H9 (cell line): Measurements from ENCODE around the gene CADM4. TPM values are rescaled to one million over a fixed set of nuclear protein-coding genes. Genes with fewer than 3 reads are reported as not detected.

Source experiments
- DNase-seq: peaks from one replicate; pipeline ENCODE4 v3.0.0-alpha.2; 2017
- H2AFZ ChIP-seq: one replicate; pipeline ENCODE4 v1.6.1; 2013; ENCODE audit warnings: mild to moderate bottlenecking, low read length, control low read depth, moderate library complexity
- H2AK5ac ChIP-seq: 2 replicates; pipeline ENCODE4 v1.6.1; 2013; ENCODE audit warnings: low read length, control low read depth, mixed read lengths; ENCODE audit not compliant: insufficient read length
- H2BK120ac ChIP-seq: one replicate; pipeline ENCODE4 v1.6.1; 2013; ENCODE audit warnings: low read depth, mild to moderate bottlenecking, low read length, control low read depth, inconsistent platforms; ENCODE audit not compliant: poor library complexity, severe bottlenecking
- H2BK12ac ChIP-seq: 2 replicates; pipeline ENCODE4 v1.6.1; 2013; ENCODE audit warnings: low read length, control low read depth, mixed read lengths, low read depth; ENCODE audit not compliant: insufficient read length
- H2BK15ac ChIP-seq: 2 replicates; pipeline ENCODE4 v1.6.1; 2013; ENCODE audit warnings: low read depth, low read length, control low read depth
- H2BK20ac ChIP-seq: one replicate; pipeline ENCODE4 v1.6.1; 2013; ENCODE audit warnings: low read depth, mild to moderate bottlenecking, low read length, control low read depth, inconsistent platforms; ENCODE audit not compliant: poor library complexity, severe bottlenecking
- H2BK5ac ChIP-seq: 2 replicates; pipeline ENCODE4 v1.6.1; 2013; ENCODE audit warnings: low read length, control low read depth, mixed read lengths; ENCODE audit not compliant: insufficient read length
- H3K14ac ChIP-seq: 2 replicates; pipeline ENCODE4 v1.6.1; 2013; ENCODE audit warnings: low read length, control low read depth; ENCODE audit not compliant: insufficient read depth
- H3K18ac ChIP-seq: 2 replicates; pipeline ENCODE4 v1.6.1; 2013; ENCODE audit warnings: low read depth, mild to moderate bottlenecking, mixed read lengths, low read length, control low read depth; ENCODE audit not compliant: insufficient read length
- H3K23ac ChIP-seq: 2 replicates; pipeline ENCODE4 v1.6.1; 2013; ENCODE audit warnings: low read length, control low read depth, mixed read lengths, low read depth; ENCODE audit not compliant: insufficient read length
- H3K23me2 ChIP-seq: 2 replicates; pipeline ENCODE4 v1.6.1; 2013; ENCODE audit warnings: low read depth, mild to moderate bottlenecking, mixed read lengths, low read length, control low read depth; ENCODE audit not compliant: insufficient read length, poor library complexity, severe bottlenecking
- H3K27ac ChIP-seq: 2 replicates; pipeline ENCODE4 v1.5.1; 2013; ENCODE audit warnings: low read length, control low read depth, mixed read lengths, low read depth; ENCODE audit not compliant: insufficient read length
- H3K27me3 ChIP-seq: 2 replicates; pipeline ENCODE4 v1.6.1; 2013; ENCODE audit warnings: low read length, control low read depth, inconsistent platforms; ENCODE audit not compliant: insufficient read depth
- H3K4ac ChIP-seq: 2 replicates; pipeline ENCODE4 v1.6.1; 2013; ENCODE audit warnings: low read depth, mild to moderate bottlenecking, control low read depth, inconsistent platforms, low read length, moderate library complexity
- H3K4me1 ChIP-seq: 2 replicates; pipeline ENCODE4 v1.6.1; 2013; ENCODE audit warnings: low read length, control low read depth, inconsistent platforms; ENCODE audit not compliant: insufficient read depth
- H3K4me2 ChIP-seq: 2 replicates; pipeline ENCODE4 v1.6.1; 2013; ENCODE audit warnings: low read length, control low read depth, mixed read lengths; ENCODE audit not compliant: insufficient read length, insufficient read depth
- H3K56ac ChIP-seq: 2 replicates; pipeline ENCODE4 v1.6.1; 2013; ENCODE audit warnings: low read depth, mild to moderate bottlenecking, mixed read lengths, low read length, control low read depth; ENCODE audit not compliant: insufficient read length
- H3K79me1 ChIP-seq: 2 replicates; pipeline ENCODE4 v1.6.1; 2013; ENCODE audit warnings: low read depth, mild to moderate bottlenecking, moderate library complexity, low read length, control low read depth, inconsistent platforms; ENCODE audit not compliant: insufficient read depth, poor library complexity, severe bottlenecking
- H3K79me2 ChIP-seq: 2 replicates; pipeline ENCODE4 v1.6.1; 2013; ENCODE audit warnings: low read length, control low read depth, inconsistent platforms; ENCODE audit not compliant: insufficient read depth
- H3K9ac ChIP-seq: 2 replicates; pipeline ENCODE4 v1.6.1; 2013; ENCODE audit warnings: low read length, control low read depth, mixed read lengths; ENCODE audit not compliant: insufficient read length; ENCODE audit errors: extremely low read depth
- H3K9me3 ChIP-seq: one replicate; pipeline ENCODE4 v1.6.1; 2013; ENCODE audit warnings: low read depth, low read length, inconsistent platforms; ENCODE audit not compliant: control insufficient read depth
- H3T11ph ChIP-seq: one replicate; pipeline ENCODE4 v1.6.1; 2013; ENCODE audit warnings: mild to moderate bottlenecking, low read length, control low read depth, inconsistent platforms
- H4K20me1 ChIP-seq: one replicate; pipeline ENCODE4 v1.6.1; 2013; ENCODE audit not compliant: control insufficient read depth, insufficient read length, insufficient read depth
- H4K5ac ChIP-seq: 2 replicates; pipeline ENCODE4 v1.6.1; 2013; ENCODE audit warnings: low read depth, mild to moderate bottlenecking, mixed read lengths, low read length, control low read depth; ENCODE audit not compliant: insufficient read length
- H4K8ac ChIP-seq: replicated peaks from 2 replicates; pipeline ENCODE4 v1.6.1; 2013; ENCODE audit warnings: low read length, control low read depth, mixed read lengths, low read depth; ENCODE audit not compliant: insufficient read length
- H4K91ac ChIP-seq: 2 replicates; pipeline ENCODE4 v1.6.1; 2013; ENCODE audit warnings: low read depth, mild to moderate bottlenecking, moderate library complexity, mixed read lengths, low read length, control low read depth; ENCODE audit not compliant: insufficient read length
- H3K27ac Mint-ChIP-seq, 3 experiments: 2 replicates in 2 of 3; 3 replicates in 1 of 3; pipeline ENCODE4 v1.8.0; 2020 to 2021; ENCODE audit warnings: mixed read lengths in 3 of 3, mild to moderate bottlenecking in 1 of 3, moderate library complexity in 1 of 3
- H3K27me3 Mint-ChIP-seq: 2 replicates; pipeline ENCODE4 v1.8.0; 2021; ENCODE audit warnings: low read depth, mild to moderate bottlenecking, moderate library complexity, mixed read lengths
- H3K36me3 Mint-ChIP-seq, 3 experiments: 2 replicates in 2 of 3; 3 replicates in 1 of 3; pipeline ENCODE4 v1.8.0; 2020 to 2021; ENCODE audit warnings: low read depth in 3 of 3, mixed read lengths in 3 of 3; ENCODE audit not compliant: insufficient read depth in 1 of 3
- H3K4me1 Mint-ChIP-seq, 2 experiments: 2 replicates each; pipeline ENCODE4 v1.8.0; 2020; ENCODE audit warnings: mixed read lengths in 2 of 2
- H3K4me3 Mint-ChIP-seq, 2 experiments: 2 replicates in 1 of 2; 3 replicates in 1 of 2; pipeline ENCODE4 v1.8.0; 2020 to 2021; ENCODE audit warnings: mild to moderate bottlenecking in 2 of 2, mixed read lengths in 2 of 2, moderate library complexity in 1 of 2
- H3K9me3 Mint-ChIP-seq, 2 experiments: 2 replicates in 1 of 2; 3 replicates in 1 of 2; pipeline ENCODE4 v1.8.0; 2020; ENCODE audit warnings: mild to moderate bottlenecking in 2 of 2, mixed read lengths in 2 of 2, moderate library complexity in 1 of 2
- WGBS: extraction: QIAGEN DNeasy Blood & Tissue Kit; methylation state at CpG from one replicate; pipeline ENCODE4 v1.1.7; 2013; ENCODE audit warnings: missing lambda C conversion rate, low lambda C conversion rate, mixed read lengths; ENCODE audit not compliant: insufficient read length; ENCODE audit errors: extremely low coverage; 5-methylcytosine and 5-hydroxymethylcytosine counted together
- long read RNA-seq: library from polyadenylated mRNA; unstranded; transcript quantifications from one replicate; pipeline ENCODE4 v2.0.0, GENCODE V29; 2020
- total RNA-seq: library from RNA; stranded (reverse); gene quantifications from 2 replicates; pipeline ENCODE4 v1.2.1, GENCODE V29; 2021
- TF ChIP-seq, protein P1 (sequence below): fragments of 200-600 bp; sonication (generic); conservative IDR thresholded peaks from 3 replicates; pipeline ENCODE4 v1.8.0; 2021; ENCODE audit warnings: antibody characterized with exemption, mild to moderate bottlenecking

The CADM4 gene, protein sequence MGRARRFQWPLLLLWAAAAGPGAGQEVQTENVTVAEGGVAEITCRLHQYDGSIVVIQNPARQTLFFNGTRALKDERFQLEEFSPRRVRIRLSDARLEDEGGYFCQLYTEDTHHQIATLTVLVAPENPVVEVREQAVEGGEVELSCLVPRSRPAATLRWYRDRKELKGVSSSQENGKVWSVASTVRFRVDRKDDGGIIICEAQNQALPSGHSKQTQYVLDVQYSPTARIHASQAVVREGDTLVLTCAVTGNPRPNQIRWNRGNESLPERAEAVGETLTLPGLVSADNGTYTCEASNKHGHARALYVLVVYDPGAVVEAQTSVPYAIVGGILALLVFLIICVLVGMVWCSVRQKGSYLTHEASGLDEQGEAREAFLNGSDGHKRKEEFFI
- 10.2 and 12.5 TPM in 2 replicates for total RNA-seq
- long read RNA-seq, partial matches to known transcripts, result 1 of 5 reads
- long read RNA-seq, other reads (novel, unspliced or antisense), result 3 of 5 reads

- Histone ChIP-seq H2BK20ac (no peak within 1 kb of the TSS), H3K4me1 (peaks cover 2% of the 10 kb centered on the region; the same call in 1 of the 2 replicates), H2BK5ac (no peak within 1 kb of the TSS), H4K20me1 (no peaks in the 10 kb centered on the region), H3K4me2 (peak within 1 kb of the TSS; percentile 96), H3K18ac (peak within 1 kb of the TSS; percentile 60), H2AK5ac (no peak within 1 kb of the TSS), H3T11ph (no peak within 1 kb of the TSS), H3K9ac (peak within 1 kb of the TSS; percentile 52), H3K23me2 (peaks cover 20% of the 10 kb centered on the region), H2BK120ac (no peak within 1 kb of the TSS), H3K4ac (no peak within 1 kb of the TSS), H3K14ac (peak within 1 kb of the TSS; percentile 60), H4K8ac (no peak within 1 kb of the TSS), H3K27ac (no peak within 1 kb of the TSS), H3K23ac (no peak within 1 kb of the TSS), H2AFZ (no peak within 1 kb of the TSS), H4K5ac (no peak within 1 kb of the TSS), H2BK15ac (no peak within 1 kb of the TSS; the same call in 1 of the 2 replicates), H3K56ac (no peak within 1 kb of the TSS), H3K79me1 (no peaks in the 10 kb centered on the region), H4K91ac (no peak within 1 kb of the TSS), H2BK12ac (no peak within 1 kb of the TSS), H3K27me3 (peaks cover 24% of the 10 kb centered on the region; the same call in 1 of the 2 replicates), H3K9me3 (no peaks in the 10 kb centered on the region), H3K79me2 (no peaks in the 10 kb centered on the region)
- TF ChIP-seq, protein P1, sequence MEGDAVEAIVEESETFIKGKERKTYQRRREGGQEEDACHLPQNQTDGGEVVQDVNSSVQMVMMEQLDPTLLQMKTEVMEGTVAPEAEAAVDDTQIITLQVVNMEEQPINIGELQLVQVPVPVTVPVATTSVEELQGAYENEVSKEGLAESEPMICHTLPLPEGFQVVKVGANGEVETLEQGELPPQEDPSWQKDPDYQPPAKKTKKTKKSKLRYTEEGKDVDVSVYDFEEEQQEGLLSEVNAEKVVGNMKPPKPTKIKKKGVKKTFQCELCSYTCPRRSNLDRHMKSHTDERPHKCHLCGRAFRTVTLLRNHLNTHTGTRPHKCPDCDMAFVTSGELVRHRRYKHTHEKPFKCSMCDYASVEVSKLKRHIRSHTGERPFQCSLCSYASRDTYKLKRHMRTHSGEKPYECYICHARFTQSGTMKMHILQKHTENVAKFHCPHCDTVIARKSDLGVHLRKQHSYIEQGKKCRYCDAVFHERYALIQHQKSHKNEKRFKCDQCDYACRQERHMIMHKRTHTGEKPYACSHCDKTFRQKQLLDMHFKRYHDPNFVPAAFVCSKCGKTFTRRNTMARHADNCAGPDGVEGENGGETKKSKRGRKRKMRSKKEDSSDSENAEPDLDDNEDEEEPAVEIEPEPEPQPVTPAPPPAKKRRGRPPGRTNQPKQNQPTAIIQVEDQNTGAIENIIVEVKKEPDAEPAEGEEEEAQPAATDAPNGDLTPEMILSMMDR, result no peak
- DNase-seq, result peak; percentile 46
- Mint-ChIP-seq H3K36me3 (peaks cover 0 to 5% (median 0%) of the 10 kb centered on the region in 3 experiments; a peak in 2 of 7 replicates), H3K27ac (no peak within 1 kb of the TSS; a peak in 1 of 7 replicates), H3K4me3 (peak within 1 kb of the TSS; percentile 72 to 95), H3K9me3 (peaks cover under 1 to 2% of the 10 kb centered on the region in 2 experiments; a peak in 2 of 5 replicates), H3K27me3 (peaks cover 74% of the 10 kb centered on the region), H3K4me1 (peaks cover 21 to 40% of the 10 kb centered on the region in 2 experiments)
- WGBS, result no CpG with 5 or more reads among the region's 110 CpGs
Measured at GRCh38 chr19:43639519-43640423, at the start of gene CADM4. Gene CADM4 (minus strand): TSS chr19:43639850. CDS start chr19:43639790, 60 bp downstream.
